Upper lobe of right lung (tissue), 1 donor: ENCODE measurements around the gene ERC1. TPM values are rescaled to one million over a fixed set of nuclear protein-coding genes. Genes with fewer than 3 reads are reported as not detected.

ENCODE experiments used
- ATAC-seq: fragments of 200-7000 bp; cut with Tn5 transposase; one replicate; pipeline ENCODE4 v1.9.1; 2020; ENCODE audit warnings: mild to moderate bottlenecking, moderate library complexity
- DNase-seq: peaks from one replicate; pipeline ENCODE4 v3.0.0-alpha.2; 2020
- H3K27ac ChIP-seq: fragments of 200-600 bp; one replicate; pipeline ENCODE4 v1.8.0; 2022
- H3K27me3 ChIP-seq: fragments of 200-600 bp; one replicate; pipeline ENCODE4 v1.8.0; 2022; ENCODE audit warnings: mild to moderate bottlenecking
- H3K36me3 ChIP-seq: fragments of 200-600 bp; one replicate; pipeline ENCODE4 v1.8.0; 2022
- H3K4me1 ChIP-seq: fragments of 200-600 bp; one replicate; pipeline ENCODE4 v1.8.0; 2022
- H3K4me3 ChIP-seq: fragments of 200-600 bp; one replicate; pipeline ENCODE4 v1.8.0; 2022; ENCODE audit warnings: mild to moderate bottlenecking
- H3K9me3 ChIP-seq: fragments of 200-600 bp; one replicate; pipeline ENCODE4 v1.8.0; 2022
- intact Hi-C: fragments of 100-400 bp; cut with DNase I; formaldehyde crosslinking; loops from one replicate; pipeline ENCODE4 v1.11.0; 2022
- total RNA-seq: library from RNA; stranded (reverse); fragmentation: NEBNext Ultra II Directional; extraction: Animal tissue kit (Norgen Biotek cat#: 25700); gene quantifications from one replicate; pipeline ENCODE4 v1.2.1, GENCODE V29; 2021
- TF ChIP-seq, protein P1 (sequence below): fragments of 200-600 bp; IDR thresholded peaks from one replicate; pipeline ENCODE4 v1.8.0; 2022; ENCODE audit warnings: antibody characterized with exemption
- donor health status: DM: no; HTN: yes; CAD: no; lungs with severe emphysema.

Gene ERC1
- total RNA-seq, 1 donor from 2014 or later = 54.3 TPM

DNA sequence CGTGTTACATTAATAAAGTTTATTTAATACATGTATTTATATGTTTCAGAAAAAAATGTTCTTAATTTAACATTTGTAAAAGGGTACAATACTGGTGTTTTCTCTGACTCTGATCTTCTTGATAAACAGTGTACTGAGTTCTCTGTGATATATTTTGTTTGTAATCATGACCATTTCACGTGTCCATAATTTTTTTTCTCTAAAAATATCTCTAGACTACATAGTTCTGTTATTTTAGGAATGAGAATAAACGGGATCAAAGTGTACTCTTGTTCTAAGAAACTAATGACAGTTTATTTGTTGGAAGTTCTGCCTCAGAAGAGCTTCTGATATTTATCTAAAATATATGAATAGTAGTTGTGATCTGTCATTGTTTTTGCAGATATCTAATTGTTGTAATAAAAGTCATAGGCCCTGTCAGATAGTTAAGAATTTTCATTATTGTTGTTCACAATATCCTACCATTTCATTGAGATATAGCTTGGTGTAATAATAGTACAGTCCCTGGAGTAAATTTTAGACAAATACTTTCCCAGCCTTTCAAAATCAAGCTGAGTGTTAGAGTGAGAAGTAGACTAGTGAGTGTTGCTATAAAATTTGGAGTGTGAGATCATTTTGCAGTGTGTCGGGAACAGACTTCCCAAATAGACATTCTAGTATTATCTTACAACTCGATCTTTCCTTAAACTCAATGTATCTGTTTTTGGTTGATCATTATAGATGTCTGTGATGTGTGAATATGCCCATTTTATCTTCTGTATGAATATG is 86.2 kb downstream of the ERC1 start:
- DNase-seq (no peak), ATAC-seq (no peak)
- H3K4me3 ChIP-seq = no peak overlapping the region
- peaks cover 12% of the 10 kb centered on the region for H3K4me1 ChIP-seq
- TF ChIP-seq, protein P1, sequence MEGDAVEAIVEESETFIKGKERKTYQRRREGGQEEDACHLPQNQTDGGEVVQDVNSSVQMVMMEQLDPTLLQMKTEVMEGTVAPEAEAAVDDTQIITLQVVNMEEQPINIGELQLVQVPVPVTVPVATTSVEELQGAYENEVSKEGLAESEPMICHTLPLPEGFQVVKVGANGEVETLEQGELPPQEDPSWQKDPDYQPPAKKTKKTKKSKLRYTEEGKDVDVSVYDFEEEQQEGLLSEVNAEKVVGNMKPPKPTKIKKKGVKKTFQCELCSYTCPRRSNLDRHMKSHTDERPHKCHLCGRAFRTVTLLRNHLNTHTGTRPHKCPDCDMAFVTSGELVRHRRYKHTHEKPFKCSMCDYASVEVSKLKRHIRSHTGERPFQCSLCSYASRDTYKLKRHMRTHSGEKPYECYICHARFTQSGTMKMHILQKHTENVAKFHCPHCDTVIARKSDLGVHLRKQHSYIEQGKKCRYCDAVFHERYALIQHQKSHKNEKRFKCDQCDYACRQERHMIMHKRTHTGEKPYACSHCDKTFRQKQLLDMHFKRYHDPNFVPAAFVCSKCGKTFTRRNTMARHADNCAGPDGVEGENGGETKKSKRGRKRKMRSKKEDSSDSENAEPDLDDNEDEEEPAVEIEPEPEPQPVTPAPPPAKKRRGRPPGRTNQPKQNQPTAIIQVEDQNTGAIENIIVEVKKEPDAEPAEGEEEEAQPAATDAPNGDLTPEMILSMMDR = no peak
- H3K9me3 ChIP-seq = no peaks in the 10 kb centered on the region
- intact Hi-C loops = no loop called here
- H3K36me3 ChIP-seq = no peaks in the 10 kb centered on the region
- H3K27me3 ChIP-seq = no peaks in the 10 kb centered on the region
- no peak overlapping the region for H3K27ac ChIP-seq

DNA sequence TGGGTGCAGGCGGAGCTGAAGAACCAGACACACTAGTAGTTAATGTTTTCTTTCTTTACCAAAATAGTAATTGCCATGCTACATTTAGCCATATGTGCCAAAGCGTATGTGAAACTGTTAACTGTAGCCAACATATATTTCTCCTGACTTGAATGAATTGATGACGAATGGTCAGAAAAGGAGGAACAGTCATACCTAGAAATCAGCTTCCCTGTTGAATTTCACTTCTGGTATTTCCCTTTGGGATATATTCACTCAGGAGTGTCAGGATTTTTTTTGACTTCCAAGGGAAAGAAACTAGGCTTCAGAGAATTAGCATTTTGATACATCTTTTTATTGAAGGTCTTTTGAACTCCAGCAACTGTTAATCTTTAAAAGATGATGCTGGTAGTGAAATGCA is 87.0 kb downstream of the ERC1 start:
- TF ChIP-seq, protein P1 = no peak
- no peak overlapping the region for H3K27ac ChIP-seq
- H3K9me3 ChIP-seq = no peaks in the 10 kb centered on the region
- intact Hi-C loops = no loop called here
- H3K4me1 ChIP-seq = peaks cover 12% of the 10 kb centered on the region
- DNase-seq (no peak), ATAC-seq (no peak)
- H3K36me3 ChIP-seq = no peaks in the 10 kb centered on the region
- H3K27me3 ChIP-seq = no peaks in the 10 kb centered on the region
- no peak overlapping the region for H3K4me3 ChIP-seq

DNA sequence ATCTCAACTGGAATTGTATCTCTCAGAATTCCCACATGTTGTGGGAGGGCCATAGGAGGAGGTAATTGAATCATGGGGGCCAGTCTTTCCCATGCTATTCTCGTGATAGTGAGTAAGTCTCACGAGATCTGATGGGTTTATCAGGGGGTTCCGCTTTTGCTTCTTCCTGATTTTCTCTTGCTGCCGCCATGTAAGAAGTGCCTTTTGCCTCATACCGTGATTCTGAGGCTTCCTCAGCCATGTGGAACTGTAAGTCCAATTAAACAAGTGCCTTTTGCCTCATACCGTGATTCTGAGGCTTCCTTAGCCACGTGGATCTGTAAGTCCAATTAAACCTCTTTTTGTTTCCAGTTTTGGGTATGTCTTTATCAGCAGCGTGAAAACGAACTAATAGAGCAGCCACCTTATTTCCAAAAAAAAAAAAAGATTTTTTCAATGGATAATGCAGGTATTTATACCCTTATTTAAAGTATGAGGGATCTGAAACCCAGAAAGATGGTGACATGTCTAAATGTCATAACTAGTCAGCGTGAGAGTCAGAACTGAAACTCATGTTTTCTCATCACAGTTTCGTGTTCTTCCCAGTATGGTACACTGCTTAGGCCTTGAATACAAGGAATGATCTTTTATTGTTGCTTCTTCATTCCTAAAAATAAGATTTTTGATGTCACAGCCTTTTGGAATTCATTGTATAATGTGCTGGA is 89.6 kb downstream of the ERC1 start:
- no peak for ATAC-seq
- Histone ChIP-seq H3K4me3 (no peak overlapping the region), H3K36me3 (no peaks in the 10 kb centered on the region), H3K27me3 (no peaks in the 10 kb centered on the region), H3K9me3 (no peaks in the 10 kb centered on the region), H3K4me1 (peaks cover 12% of the 10 kb centered on the region), H3K27ac (no peak overlapping the region)
- DNase-seq = no peak
- intact Hi-C loops = no loop called here
- TF ChIP-seq, protein P1 = no peak

DNA sequence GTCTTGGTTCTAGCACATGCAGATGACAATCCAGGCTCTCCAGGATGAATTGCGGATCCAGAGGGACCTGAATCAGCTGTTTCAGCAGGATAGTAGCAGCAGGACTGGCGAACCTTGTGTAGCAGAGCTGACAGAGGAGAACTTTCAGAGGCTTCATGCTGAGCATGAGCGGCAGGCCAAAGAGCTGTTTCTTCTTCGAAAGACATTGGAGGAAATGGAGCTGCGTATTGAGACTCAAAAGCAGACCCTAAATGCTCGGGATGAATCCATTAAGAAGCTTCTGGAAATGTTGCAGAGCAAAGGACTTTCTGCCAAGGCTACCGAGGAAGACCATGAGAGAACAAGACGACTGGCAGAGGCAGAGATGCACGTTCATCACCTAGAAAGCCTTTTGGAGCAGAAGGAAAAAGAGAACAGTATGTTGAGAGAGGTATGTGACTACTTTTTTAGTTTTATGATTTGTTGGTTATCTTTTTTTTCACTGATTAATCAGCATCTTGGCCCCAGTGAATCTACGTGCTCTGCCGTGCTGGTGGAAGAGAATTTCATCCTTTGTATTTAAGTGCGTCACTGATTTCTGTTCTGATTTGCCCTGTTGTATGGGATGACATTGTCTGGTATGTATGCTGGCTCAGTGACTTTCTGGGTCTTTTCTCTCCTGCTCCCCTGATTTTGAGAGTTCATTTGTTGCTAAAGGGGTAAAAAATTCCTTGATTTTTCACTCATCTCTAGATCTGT is 92.3 kb downstream of the ERC1 start:
- ATAC-seq = no peak
- DNase-seq = no peak
- intact Hi-C loops = no loop called here

DNA sequence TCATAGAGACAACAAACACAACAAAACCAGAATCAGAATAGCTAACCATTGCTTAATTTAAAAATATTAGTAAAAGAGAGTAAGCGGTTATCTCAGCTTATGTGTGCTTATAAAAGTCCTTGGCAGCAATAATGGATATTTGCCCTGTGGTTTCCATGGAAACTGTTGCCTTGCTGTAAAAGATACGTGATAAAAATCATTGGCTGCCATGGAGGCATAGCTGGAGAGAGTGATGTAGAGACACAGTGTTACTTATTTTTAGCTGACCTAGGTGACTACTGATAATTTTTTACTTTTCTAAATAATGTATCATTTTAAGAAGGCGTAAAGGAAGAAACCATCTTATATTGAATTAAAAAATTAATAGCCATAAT is 92.9 kb downstream of the ERC1 start:
- Histone ChIP-seq H3K4me1 (no peaks in the 10 kb centered on the region), H3K27me3 (no peaks in the 10 kb centered on the region), H3K4me3 (no peak overlapping the region), H3K36me3 (no peaks in the 10 kb centered on the region), H3K9me3 (no peaks in the 10 kb centered on the region), H3K27ac (no peak overlapping the region)
- ATAC-seq (no peak), DNase-seq (no peak)
- intact Hi-C loops = no loop called here
- TF ChIP-seq, protein P1 = no peak

More for the DNA sequence above, 92.3 kb downstream of the ERC1 start:
- H3K27ac ChIP-seq = no peak overlapping the region
- no peaks in the 10 kb centered on the region for H3K27me3 ChIP-seq
- H3K36me3 ChIP-seq = no peaks in the 10 kb centered on the region
- no peaks in the 10 kb centered on the region for H3K9me3 ChIP-seq
- TF ChIP-seq, protein P1 = no peak
- peaks cover under 1% of the 10 kb centered on the region for H3K4me1 ChIP-seq
- no peak overlapping the region for H3K4me3 ChIP-seq
